Measurements from ENCODE around the gene PITPNB. TPM values are rescaled to one million over a fixed set of nuclear protein-coding genes. Genes with fewer than 3 reads are reported as not detected.

Gene PITPNB
- total RNA-seq, 1 donor from 2014 or later: 66.6 TPM

- Mint-ChIP-seq H3K27ac (ENCODE audit: unreplicated experiment) (no peak overlapping the region), H3K4me3 (ENCODE audit: unreplicated experiment) (no peak overlapping the region), H3K27me3 (ENCODE audit: unreplicated experiment) (peaks cover 2% of the 10 kb centered on the region), H3K9me3 (ENCODE audit: unreplicated experiment) (no peaks in the 10 kb centered on the region), H3K4me1 (ENCODE audit: low read depth, unreplicated experiment) (peaks cover 4% of the 10 kb centered on the region), H3K36me3 (ENCODE audit: unreplicated experiment) (peaks cover 5% of the 10 kb centered on the region)
- no peak for DNase-seq
- TF ChIP-seq, protein P1, sequence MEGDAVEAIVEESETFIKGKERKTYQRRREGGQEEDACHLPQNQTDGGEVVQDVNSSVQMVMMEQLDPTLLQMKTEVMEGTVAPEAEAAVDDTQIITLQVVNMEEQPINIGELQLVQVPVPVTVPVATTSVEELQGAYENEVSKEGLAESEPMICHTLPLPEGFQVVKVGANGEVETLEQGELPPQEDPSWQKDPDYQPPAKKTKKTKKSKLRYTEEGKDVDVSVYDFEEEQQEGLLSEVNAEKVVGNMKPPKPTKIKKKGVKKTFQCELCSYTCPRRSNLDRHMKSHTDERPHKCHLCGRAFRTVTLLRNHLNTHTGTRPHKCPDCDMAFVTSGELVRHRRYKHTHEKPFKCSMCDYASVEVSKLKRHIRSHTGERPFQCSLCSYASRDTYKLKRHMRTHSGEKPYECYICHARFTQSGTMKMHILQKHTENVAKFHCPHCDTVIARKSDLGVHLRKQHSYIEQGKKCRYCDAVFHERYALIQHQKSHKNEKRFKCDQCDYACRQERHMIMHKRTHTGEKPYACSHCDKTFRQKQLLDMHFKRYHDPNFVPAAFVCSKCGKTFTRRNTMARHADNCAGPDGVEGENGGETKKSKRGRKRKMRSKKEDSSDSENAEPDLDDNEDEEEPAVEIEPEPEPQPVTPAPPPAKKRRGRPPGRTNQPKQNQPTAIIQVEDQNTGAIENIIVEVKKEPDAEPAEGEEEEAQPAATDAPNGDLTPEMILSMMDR (IDR thresholded peaks at IDR 0.05; ENCODE audit: partially characterized antibody, unreplicated experiment): no peak
These were observed 74.8 kb downstream of the PITPNB start for GRCh38 chr22:27844256-27844655.

DNA sequence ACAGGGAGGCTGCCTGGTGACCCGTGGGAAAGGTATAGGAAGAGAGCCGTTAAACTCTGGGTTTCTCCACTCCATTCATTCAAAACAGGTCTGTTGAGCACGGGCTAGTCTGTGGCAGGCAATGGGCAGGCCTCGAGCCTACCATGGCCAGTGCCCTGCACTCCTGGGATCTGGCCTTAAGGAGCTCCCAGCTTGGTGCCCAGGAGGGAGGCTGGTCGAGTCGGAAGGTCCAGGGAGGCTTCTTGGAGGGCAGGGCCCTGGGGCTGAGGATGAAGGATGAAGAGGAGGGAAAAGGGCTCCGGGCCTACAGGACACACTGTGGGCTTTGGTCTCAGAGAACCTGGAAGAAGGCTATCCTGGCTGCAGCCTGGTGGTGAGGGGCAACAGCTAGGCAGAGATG, 75.6 kb downstream of the PITPNB start:
- Mint-ChIP-seq H3K9me3 (ENCODE audit: unreplicated experiment) (no peaks in the 10 kb centered on the region), H3K4me1 (ENCODE audit: low read depth, unreplicated experiment) (peaks cover 4% of the 10 kb centered on the region), H3K27me3 (ENCODE audit: unreplicated experiment) (peaks cover 2% of the 10 kb centered on the region), H3K4me3 (ENCODE audit: unreplicated experiment) (no peak overlapping the region), H3K36me3 (ENCODE audit: unreplicated experiment) (peaks cover 5% of the 10 kb centered on the region), H3K27ac (ENCODE audit: unreplicated experiment) (no peak overlapping the region)
- TF ChIP-seq, protein P1 (IDR thresholded peaks at IDR 0.05; ENCODE audit: partially characterized antibody, unreplicated experiment): no peak
- DNase-seq: no peak

- TF ChIP-seq, protein P1 (IDR thresholded peaks at IDR 0.05; ENCODE audit: partially characterized antibody, unreplicated experiment): no peak
- no peak overlapping the region for H3K27ac Mint-ChIP-seq (ENCODE audit: unreplicated experiment)
These were observed 76.2 kb downstream of the PITPNB start for GRCh38 chr22:27842669-27843431.

GRCh38 chr22:27842201-27842600, 76.9 kb downstream of the PITPNB start:
- peaks cover 4% of the 10 kb centered on the region for H3K4me1 Mint-ChIP-seq (ENCODE audit: low read depth, unreplicated experiment)
- peaks cover 11% of the 10 kb centered on the region for H3K36me3 Mint-ChIP-seq (ENCODE audit: unreplicated experiment)
- H3K27me3 Mint-ChIP-seq (ENCODE audit: unreplicated experiment): peaks cover 2% of the 10 kb centered on the region
- no peak overlapping the region for H3K4me3 Mint-ChIP-seq (ENCODE audit: unreplicated experiment)
- no peak overlapping the region for H3K27ac Mint-ChIP-seq (ENCODE audit: unreplicated experiment)
- H3K9me3 Mint-ChIP-seq (ENCODE audit: unreplicated experiment): peaks cover under 1% of the 10 kb centered on the region
- no peak for DNase-seq
- TF ChIP-seq, protein P1 (IDR thresholded peaks at IDR 0.05; ENCODE audit: partially characterized antibody, unreplicated experiment): no peak

More at GRCh38 chr22:27842669-27843431, 76.2 kb downstream of the PITPNB start:
- DNase-seq: no peak
- Mint-ChIP-seq H3K27me3 (ENCODE audit: unreplicated experiment) (peaks cover 2% of the 10 kb centered on the region), H3K9me3 (ENCODE audit: unreplicated experiment) (no peaks in the 10 kb centered on the region), H3K4me3 (ENCODE audit: unreplicated experiment) (no peak overlapping the region), H3K4me1 (ENCODE audit: low read depth, unreplicated experiment) (peaks cover 4% of the 10 kb centered on the region), H3K36me3 (ENCODE audit: unreplicated experiment) (peaks cover 5% of the 10 kb centered on the region)

DNA sequence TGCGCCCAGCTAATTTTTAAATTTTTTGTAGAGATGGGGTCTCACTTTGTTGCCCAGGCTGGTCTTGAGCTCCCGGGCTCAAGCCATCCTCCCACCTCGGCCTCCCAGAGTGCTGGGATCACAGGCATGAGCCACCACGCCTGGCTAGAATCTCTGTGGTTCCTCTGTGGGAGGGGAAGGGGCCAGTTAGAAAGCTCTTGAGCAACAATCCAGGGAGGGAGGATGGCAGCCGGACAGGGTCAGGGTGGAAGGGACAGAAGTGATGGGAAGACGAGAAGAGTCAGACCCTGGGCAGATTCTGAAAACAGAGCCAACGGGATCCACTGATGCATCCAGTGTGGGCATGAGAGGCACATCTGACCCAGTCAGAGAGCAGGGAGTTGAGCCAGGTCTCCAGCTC, 78.6 kb downstream of the PITPNB start:
- TF ChIP-seq, protein P1 (IDR thresholded peaks at IDR 0.05; ENCODE audit: partially characterized antibody, unreplicated experiment): no peak
- H3K9me3 Mint-ChIP-seq (ENCODE audit: unreplicated experiment): peaks cover 4% of the 10 kb centered on the region
- H3K27ac Mint-ChIP-seq (ENCODE audit: unreplicated experiment): no peak overlapping the region
- H3K4me3 Mint-ChIP-seq (ENCODE audit: unreplicated experiment): no peak overlapping the region
- peaks cover 12% of the 10 kb centered on the region for H3K36me3 Mint-ChIP-seq (ENCODE audit: unreplicated experiment)
- H3K4me1 Mint-ChIP-seq (ENCODE audit: low read depth, unreplicated experiment): peaks cover 4% of the 10 kb centered on the region
- DNase-seq: no peak
- peaks cover 3% of the 10 kb centered on the region for H3K27me3 Mint-ChIP-seq (ENCODE audit: unreplicated experiment)

All from glutamatergic neuron (in vitro differentiated cells).